ENCODE data around the gene NTM. TPM values are rescaled to one million over a fixed set of nuclear protein-coding genes. Genes with fewer than 3 reads are reported as not detected.

The NTM gene
- polyA plus RNA-seq, 1 donor (not counting 4 experiments of a cell fraction or from before 2014, with no cell fraction given), result 47.9 TPM

GRCh38 chr11:131483877-131484276, 113.5 kb downstream of the NTM start:
- no peaks in the 10 kb centered on the region for H3K36me3 ChIP-seq (ENCODE audit: control insufficient read depth in 2 of 2, extremely low read depth in 1 of 2, insufficient read depth in 2 of 2, low read length in 2 of 2)
- dilution Hi-C loops (cut with MboI; ENCODE audit: extremely low pct_ligation_motif_present, low sequenced_read_pairs), result no loop called here
- no peak overlapping the region for H2AFZ ChIP-seq (ENCODE audit: control insufficient read depth, low read length)
- H3K27me3 ChIP-seq (ENCODE audit: control insufficient read depth, extremely low read depth, insufficient read depth, low read length), result no peaks in the 10 kb centered on the region
- no peak for DNase-seq (ENCODE audit: low read depth, low spot score)
- H3K27ac ChIP-seq (ENCODE audit: control insufficient read depth, insufficient read depth, low read length), result no peak overlapping the region
- FAIRE-seq, result no peak
- H3K79me2 ChIP-seq (ENCODE audit: control insufficient read depth, insufficient read depth, low read length), result no peaks in the 10 kb centered on the region
- no peaks in the 10 kb centered on the region for H3K9me1 ChIP-seq (ENCODE audit: control insufficient read depth, extremely low read depth, insufficient read depth, low read length)
- H3K4me3 ChIP-seq (ENCODE audit: control insufficient read depth in 2 of 3, extremely low read depth in 1 of 3, insufficient read depth in 2 of 3, low read depth in 1 of 3, low read length in 3 of 3), result no peak overlapping the region
- H3K4me2 ChIP-seq (ENCODE audit: control insufficient read depth, extremely low read depth, insufficient read depth, low read depth, low read length), result no peak overlapping the region
- H3K9me3 ChIP-seq (ENCODE audit: control insufficient read depth, low read depth, low read length), result no peaks in the 10 kb centered on the region
- no peaks in the 10 kb centered on the region for H4K20me1 ChIP-seq (ENCODE audit: control insufficient read depth, extremely low read depth, insufficient read depth, low read length)
- H3K9ac ChIP-seq (ENCODE audit: control insufficient read depth, extremely low read depth, insufficient read depth, low read length), result no peak overlapping the region
- TF ChIP-seq CTCF (optimal IDR thresholded peaks at IDR 0.05 in 1 of 3, IDR thresholded peaks at IDR 0.05 in 1 of 3, conservative IDR thresholded peaks at IDR 0.05 in 1 of 3; ENCODE audit: extremely low read depth in 1 of 3, insufficient read depth in 2 of 3, low read length in 3 of 3), result no peak
- TF ChIP-seq EZH2 (IDR thresholded peaks at IDR 0.05; ENCODE audit: low read length), result no peak
- no peaks in the 10 kb centered on the region for H3K4me1 ChIP-seq (ENCODE audit: control insufficient read depth, extremely low read depth, insufficient read depth, low read length)

GRCh38 chr11:131486100-131486499, 115.7 kb downstream of the NTM start:
- Histone ChIP-seq H3K9me3 (ENCODE audit: control insufficient read depth, low read depth, low read length) (no peaks in the 10 kb centered on the region), H3K9ac (ENCODE audit: control insufficient read depth, extremely low read depth, insufficient read depth, low read length) (no peak overlapping the region), H3K4me3 (ENCODE audit: control insufficient read depth in 2 of 3, extremely low read depth in 1 of 3, insufficient read depth in 2 of 3, low read depth in 1 of 3, low read length in 3 of 3) (no peak overlapping the region), H3K36me3 (ENCODE audit: control insufficient read depth in 2 of 2, extremely low read depth in 1 of 2, insufficient read depth in 2 of 2, low read length in 2 of 2) (no peaks in the 10 kb centered on the region), H2AFZ (ENCODE audit: control insufficient read depth, low read length) (no peak overlapping the region), H4K20me1 (ENCODE audit: control insufficient read depth, extremely low read depth, insufficient read depth, low read length) (no peaks in the 10 kb centered on the region), H3K27me3 (ENCODE audit: control insufficient read depth, extremely low read depth, insufficient read depth, low read length) (no peaks in the 10 kb centered on the region), H3K79me2 (ENCODE audit: control insufficient read depth, insufficient read depth, low read length) (no peaks in the 10 kb centered on the region), H3K9me1 (ENCODE audit: control insufficient read depth, extremely low read depth, insufficient read depth, low read length) (no peaks in the 10 kb centered on the region), H3K4me1 (ENCODE audit: control insufficient read depth, extremely low read depth, insufficient read depth, low read length) (no peaks in the 10 kb centered on the region), H3K4me2 (ENCODE audit: control insufficient read depth, extremely low read depth, insufficient read depth, low read depth, low read length) (no peak overlapping the region), H3K27ac (ENCODE audit: control insufficient read depth, insufficient read depth, low read length) (no peak overlapping the region)
- no peak for DNase-seq (ENCODE audit: low read depth, low spot score)
- TF ChIP-seq EZH2 (IDR thresholded peaks at IDR 0.05; ENCODE audit: low read length) (no peak), CTCF (optimal IDR thresholded peaks at IDR 0.05 in 1 of 3, IDR thresholded peaks at IDR 0.05 in 1 of 3, conservative IDR thresholded peaks at IDR 0.05 in 1 of 3; ENCODE audit: extremely low read depth in 1 of 3, insufficient read depth in 2 of 3, low read length in 3 of 3) (no peak)
- dilution Hi-C loops (cut with MboI; ENCODE audit: extremely low pct_ligation_motif_present, low sequenced_read_pairs), result no loop called here
- no peak for FAIRE-seq
